GM21381 (cell line): Measurements from ENCODE around the gene TUBGCP3.
"Not testable (repeated sequence)": the region's sequence is repeated elsewhere in the genome, so short reads cannot be mapped to it uniquely, and the experiment has no call there.

Experiments
- ATAC-seq: cut with Tn5 transposase; IDR thresholded peaks from one replicate; pipeline ENCODE4 v1.9.1; 2021; ENCODE audit warnings: mild to moderate bottlenecking, moderate library complexity; ENCODE audit not compliant: unreplicated experiment

Gene TUBGCP3

DNA sequence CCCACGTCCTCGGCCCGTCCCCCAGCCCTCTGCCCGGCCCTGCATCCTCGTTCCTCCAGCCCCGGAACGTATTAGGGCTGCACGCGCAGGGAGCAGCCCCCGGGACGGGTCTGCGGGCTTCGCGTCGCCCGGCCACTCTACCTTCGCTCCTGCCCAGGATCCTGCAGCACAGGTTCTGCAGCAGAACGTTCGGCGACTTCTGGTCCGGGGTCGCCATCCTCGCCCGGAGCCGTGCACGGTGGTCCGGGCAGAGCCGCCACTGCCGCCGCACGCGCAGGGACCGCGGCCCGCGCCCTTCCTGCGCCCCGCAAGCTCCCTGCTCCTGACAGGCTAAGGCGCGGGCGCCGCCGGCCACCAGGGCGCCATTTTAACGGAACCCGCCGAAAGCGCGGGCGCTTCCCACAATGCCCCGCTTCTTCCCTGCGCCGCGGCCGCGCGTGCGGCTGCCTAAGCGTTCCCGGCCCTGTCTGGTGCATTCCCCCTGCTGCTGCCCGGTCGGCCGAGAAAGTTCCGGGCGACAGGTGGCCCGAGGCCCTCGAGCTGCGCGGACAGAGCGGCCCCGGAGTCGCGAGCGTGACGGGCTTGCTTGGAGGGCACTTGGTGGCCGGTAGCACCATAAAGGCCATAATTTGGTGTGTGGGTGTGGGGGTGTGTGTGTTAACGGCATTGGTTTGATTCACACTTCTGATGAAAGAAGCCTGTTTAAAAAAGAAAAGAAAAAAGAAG, at the start of gene TUBGCP3:
TSS of gene TUBGCP3 (minus strand) at position 390 of the 726 bp plus-strand sequence. CDS start at position 217, 173 bp downstream.
- ATAC-seq, result peak; percentile 77

- no peak for ATAC-seq
These were observed 49.3 kb upstream of the TUBGCP3 start for GRCh38 chr13:112637017-112637801.

GRCh38 chr13:112636401-112636975, 48.5 kb upstream of the TUBGCP3 start:
- ATAC-seq, result no peak

DNA sequence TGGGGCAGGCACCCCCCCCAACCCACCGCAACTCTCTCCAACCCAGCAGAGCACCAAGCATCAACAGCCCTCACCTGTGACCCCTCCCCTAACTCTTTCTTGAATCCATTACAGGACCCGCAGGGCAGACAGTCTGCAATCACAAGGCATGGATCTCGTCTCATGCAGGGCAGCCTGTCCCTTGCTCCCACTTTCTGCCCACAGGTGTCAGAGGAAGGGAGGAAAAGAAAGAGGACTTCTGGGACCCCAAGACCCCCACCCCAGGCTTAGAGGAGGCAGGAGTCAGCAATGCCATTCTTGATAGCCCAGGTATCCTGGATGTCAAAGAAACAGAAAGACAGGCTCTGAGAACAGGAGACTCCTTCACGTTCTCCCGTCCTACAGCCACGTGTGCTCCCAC, 47.4 kb upstream of the TUBGCP3 start:
- no peak for ATAC-seq

DNA sequence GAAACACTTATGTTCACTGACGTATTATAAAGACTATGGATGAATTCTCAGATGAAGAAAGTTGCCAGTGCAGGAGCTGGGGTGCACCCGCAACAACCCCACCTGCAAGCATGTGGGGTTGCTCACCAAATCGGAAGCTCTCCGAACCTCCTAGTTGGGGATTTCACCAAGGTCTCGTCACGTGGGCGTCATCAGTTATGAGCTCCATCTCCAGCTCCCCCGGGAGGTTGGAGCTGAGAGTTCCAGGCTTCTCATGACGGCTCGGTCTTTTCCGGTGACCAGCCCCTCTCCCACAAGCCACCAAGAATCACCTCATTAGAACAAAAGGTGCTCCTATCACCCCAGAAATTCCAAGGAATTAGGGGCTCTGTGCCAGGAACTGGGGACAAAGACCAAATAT, 46.1 kb upstream of the TUBGCP3 start:
- no peak for ATAC-seq

DNA sequence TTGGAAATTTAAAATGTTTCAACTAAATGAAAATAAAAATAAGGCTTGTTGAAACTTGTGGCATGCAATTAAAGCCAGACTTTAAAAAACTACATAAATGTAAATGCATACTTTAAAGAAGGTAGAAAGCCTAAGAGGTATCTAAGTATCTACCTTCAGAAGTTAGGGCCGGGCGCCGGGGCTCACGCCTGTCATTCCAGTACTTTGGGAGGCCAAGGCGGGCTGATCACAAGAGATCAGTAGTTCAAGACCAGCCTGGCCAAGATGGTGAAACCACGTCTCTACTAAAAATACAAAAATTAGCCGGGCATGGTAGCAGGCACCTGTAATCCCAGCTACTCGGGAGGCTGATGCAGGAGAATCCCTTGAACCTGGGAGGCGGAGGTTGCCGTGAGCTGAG, 42.3 kb upstream of the TUBGCP3 start:
- not testable (repeated sequence) for ATAC-seq

DNA sequence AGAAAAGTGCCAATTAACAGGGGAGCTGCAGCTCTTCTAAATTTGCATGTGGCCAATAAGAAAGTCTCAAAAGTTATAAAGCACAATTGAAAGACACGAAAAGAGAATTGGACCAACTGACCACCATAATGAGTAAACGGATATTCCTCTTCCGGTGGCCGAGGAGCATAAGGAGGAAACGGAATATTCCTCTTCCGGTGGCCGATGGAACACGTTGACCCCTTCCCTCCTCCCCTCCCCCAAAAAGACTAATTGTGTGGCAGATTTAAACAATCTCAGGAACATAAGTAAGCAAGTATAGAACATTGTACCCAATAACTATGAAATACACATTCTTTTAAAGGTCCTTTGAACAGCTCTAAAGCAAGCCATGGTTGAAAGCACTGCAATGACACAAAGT, 41.2 kb upstream of the TUBGCP3 start:
- no peak for ATAC-seq

DNA sequence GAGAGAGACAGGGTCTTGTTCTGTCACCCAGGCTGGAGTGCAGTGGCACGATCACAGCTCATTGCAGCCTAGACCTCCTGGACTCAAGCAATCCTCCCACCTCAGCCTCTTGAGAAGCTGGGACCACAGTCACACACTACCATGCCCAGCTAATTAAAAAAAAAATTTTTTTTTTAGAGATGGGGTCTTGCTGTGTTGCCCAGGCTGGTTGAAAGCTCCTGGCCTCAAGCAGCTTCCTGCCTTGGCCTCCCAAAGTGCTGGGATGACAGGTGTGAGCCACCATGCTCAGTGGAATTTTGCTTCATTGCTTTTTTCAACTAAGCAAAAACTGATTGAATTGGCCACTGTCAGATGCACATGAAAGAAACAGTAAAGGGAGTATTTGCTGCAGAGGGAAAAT, 39.7 kb upstream of the TUBGCP3 start:
- ATAC-seq, result not testable (repeated sequence)

DNA sequence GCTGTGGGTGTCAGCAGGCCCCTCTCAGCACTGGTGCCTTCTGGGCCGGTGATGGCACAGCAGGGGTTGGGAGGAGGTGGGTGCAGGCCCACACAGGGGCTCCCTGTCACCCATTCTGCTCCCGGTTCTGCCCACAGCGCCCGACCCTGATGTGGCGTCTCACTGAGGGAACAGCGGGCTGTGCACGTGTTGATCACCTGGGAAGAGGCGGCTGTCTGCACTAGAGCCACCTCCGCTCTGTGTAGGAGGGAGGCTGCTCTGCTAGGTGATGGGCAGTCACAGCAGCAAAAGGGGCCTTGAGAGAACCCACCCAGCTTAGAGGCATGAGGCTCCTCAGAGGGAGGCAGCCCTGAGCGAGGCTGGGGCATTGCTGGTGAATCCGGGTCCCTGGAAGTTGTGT, 39.2 kb upstream of the TUBGCP3 start:
- no peak for ATAC-seq

GRCh38 chr13:112626761-112627160, 38.8 kb upstream of the TUBGCP3 start:
- ATAC-seq, result no peak

DNA sequence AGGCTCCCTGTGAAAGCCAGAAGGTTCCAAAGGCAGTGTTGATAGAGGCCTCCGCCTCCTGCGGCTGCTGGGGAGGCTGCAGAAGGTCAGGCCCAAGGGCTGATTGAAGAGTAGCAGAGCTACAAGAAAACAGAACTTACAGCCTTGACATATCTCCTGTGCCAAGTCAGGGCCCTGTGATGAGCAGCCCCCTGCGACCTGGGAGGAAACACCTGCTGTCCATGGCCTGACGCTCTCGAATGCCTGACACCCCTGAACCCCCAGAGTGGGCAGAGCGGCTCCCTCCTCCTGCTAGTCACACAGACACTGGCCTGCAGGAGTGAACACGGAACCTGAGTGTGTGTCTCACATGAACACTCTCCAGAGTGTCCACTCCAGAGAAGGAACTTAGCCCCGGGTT, 38.2 kb upstream of the TUBGCP3 start:
- no peak for ATAC-seq

DNA sequence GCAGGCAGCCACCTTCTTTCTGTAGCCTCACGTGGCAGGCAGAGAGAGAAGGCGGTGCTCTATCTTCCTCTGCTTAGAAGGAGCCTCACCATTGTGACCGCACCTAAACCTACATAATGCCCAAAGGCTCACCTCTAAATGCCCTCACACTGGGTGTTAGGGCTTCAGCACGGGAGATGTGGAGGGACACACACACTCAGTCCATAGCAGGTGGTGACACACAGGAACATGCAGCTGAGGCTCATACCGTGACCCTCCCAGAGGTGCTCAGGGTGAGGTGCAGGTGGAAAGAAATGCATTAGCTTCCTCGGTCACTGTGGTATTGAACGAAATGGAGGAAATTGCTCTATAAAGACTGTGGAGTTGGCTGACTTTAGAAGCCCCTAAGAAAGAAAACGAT, 37.7 kb upstream of the TUBGCP3 start:
- ATAC-seq, result no peak

GRCh38 chr13:112624602-112625430, 36.9 kb upstream of the TUBGCP3 start:
- no peak for ATAC-seq

GRCh38 chr13:112624040-112624439, 36.1 kb upstream of the TUBGCP3 start:
- no peak for ATAC-seq

DNA sequence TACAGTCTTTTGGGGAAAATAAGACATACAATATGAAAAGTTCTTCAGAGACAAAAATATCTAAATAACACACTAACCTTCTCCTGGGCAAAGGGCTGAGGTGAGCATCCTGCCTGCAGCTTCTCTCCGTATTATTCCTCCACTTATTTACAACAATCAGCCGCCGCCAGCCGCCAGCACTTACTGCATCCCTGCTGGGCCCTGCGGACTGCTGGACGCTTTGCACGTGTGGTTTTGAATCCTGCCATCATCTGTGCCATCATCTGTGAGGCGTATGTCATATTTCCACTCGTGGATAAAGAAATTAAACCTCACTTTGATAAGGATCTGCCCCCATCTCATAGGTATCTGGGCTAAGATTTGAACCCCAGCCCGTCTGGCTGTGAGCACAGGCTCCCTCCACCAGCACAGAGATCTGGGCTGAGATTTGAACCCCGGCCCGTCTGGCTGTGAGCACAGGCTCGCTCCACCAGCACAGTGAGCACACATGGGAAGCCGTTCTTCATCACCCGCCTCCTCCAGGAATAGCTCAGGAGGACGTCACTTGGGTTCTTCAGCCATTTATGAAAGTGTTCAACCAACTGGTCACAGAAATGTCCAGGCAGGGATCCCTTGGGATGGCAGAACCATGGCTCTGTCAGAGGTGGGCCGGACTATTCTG, 35.2 kb upstream of the TUBGCP3 start:
- no peak for ATAC-seq

DNA sequence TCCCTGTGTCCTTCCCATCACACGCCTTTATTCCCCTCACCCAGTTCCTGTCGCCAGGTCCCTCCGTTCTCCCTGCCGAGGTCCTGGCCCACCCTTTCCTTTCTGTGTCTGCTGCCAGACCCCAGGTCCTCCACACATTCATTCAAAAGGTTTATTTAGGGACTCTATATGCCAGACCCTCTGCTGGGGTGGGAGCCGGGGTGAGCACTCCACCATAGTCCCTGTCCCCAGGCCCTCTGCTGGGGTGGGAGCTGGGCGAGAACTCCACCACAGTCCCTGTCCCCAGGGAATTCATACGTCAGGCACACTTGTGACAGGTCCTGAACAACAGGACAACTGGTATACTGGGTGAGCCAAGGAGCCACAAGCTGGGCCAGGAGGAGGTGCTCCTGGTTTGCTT, 34.4 kb upstream of the TUBGCP3 start:
- ATAC-seq, result no peak

DNA sequence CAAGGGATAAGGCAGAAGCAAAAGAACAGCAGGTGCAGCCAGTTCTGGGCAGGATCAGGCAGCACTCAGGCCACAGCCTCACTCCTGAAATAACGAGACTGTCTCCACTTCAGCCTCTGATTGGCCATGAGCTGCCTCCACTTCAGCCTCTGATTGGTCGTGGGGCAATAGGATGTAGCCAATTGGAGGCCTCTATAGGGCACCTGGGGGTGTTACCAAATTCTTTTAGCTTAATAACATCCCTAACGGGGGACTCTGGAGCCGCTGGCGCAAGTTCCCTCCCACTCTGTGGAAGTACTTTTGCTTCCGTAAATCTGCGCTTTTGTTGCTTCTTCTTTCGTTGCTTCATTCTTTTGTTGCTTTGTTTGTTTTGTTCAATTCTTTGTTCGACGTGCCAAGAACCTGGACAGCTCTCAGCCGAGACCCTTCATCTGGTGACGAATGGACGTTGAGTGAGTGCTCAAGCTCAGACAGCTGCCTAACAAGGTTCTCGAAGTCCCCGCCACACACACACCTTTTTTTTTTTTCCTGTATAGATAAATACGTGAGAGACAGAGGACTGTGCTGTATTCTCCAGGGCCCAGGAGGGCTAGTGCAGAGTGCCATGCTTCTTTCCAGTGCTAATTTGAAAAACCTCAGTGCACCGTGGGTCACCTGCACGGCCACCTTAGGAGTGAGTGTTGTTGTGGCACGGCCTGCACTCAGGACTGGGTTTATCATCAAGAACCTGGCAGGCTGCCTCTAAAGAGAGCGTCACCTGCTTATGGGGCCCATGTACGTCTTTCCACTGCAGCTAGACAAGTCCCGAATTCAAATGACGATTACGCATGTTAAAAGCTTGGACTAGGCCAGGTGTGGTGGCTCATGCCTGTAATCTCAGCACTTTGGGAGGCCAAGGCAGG, 32.0 kb upstream of the TUBGCP3 start:
- ATAC-seq, result no peak

- no peak for ATAC-seq
These were observed 30.5 kb upstream of the TUBGCP3 start for GRCh38 chr13:112618501-112618900.

DNA sequence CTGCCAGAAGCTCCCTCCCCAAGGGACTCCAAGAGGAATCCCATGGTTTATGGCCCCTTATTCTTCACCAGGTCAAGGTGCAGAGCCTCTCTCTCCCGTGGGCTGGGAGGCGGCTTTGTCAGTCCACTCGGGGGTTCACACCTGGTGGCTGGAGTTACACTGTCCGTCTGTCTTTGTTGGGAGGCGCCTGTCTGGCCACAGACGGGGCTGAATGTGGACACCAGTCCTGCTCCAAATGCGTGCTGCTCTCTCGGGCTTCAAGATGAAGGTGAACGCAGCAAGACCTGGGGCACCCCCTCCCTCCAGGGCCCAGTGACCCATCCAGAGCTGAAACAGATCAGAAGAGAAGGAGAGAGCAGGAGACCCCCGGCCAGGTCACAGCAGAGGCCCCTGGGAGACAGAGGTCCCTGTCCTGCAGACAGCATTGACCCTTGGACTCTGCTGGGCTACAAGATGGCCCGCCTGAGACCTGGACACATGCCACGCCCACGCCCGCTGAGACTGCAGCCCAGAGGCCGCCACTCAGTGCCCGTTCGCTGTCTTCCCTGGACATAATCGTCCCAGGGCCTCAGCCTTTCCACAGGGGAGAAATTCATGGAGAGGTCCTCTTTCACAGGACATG, 29.9 kb upstream of the TUBGCP3 start:
- no peak for ATAC-seq
